CD4-positive, alpha-beta T cell (primary cell): ENCODE results near the gene LUC7L2. TPM values are rescaled to one million over a fixed set of nuclear protein-coding genes. Genes with fewer than 3 reads are reported as not detected.
"Not testable (repeated sequence)": the region's sequence is repeated elsewhere in the genome, so short reads cannot be mapped to it uniquely, and the experiment has no call there.

Experiments
- ATAC-seq: fragments of 200-7000 bp; cut with Tn5 transposase; one replicate; pipeline ENCODE4 v1.10.0; 2022; ENCODE audit warnings: mild to moderate bottlenecking; ENCODE audit not compliant: poor library complexity
- CTCF ChIA-PET: fragments of 350-600 bp; sonication (Branson Sonifier 250); formaldehyde crosslinking; loops from one replicate; lab custom pipeline; 2021; ENCODE audit warnings: antibody characterized with exemption, inconsistent platforms; lab: Charles Lee
- POLR2A ChIA-PET: fragments of 350-600 bp; sonication (Branson Sonifier 250); formaldehyde crosslinking; loops from one replicate; lab custom pipeline; 2021; ENCODE audit warnings: antibody characterized with exemption, inconsistent platforms; lab: Charles Lee
- DNase-seq, 14 experiments: peaks; one replicate each; pipeline ENCODE4 v3.0.0-alpha.2; 2013 to 2020; ENCODE audit warnings: mixed read lengths in 2 of 14
- H3K27ac ChIP-seq, 2 donors: one replicate each; pipeline versions ENCODE4 v1.5.1 to v1.7.0; 2013; ENCODE audit warnings: low read length in 2 of 2, low read depth in 1 of 2, mild to moderate bottlenecking in 1 of 2
- H3K27me3 ChIP-seq, 2 experiments: 1 replicate in 1 of 2; 2 replicates in 1 of 2; pipeline versions ENCODE4 v1.6.1 to v1.7.0; 2013; ENCODE audit warnings: low read length in 2 of 2, control low read depth in 1 of 2, mild to moderate bottlenecking in 1 of 2, moderate library complexity in 1 of 2; ENCODE audit not compliant: insufficient read depth in 2 of 2, control insufficient read depth in 1 of 2
- H3K36me3 ChIP-seq: one replicate; pipeline ENCODE4 v1.6.1; 2013; ENCODE audit warnings: low read length, control low read depth; ENCODE audit not compliant: insufficient read depth
- H3K4me1 ChIP-seq: one replicate; pipeline ENCODE4 v1.6.1; 2013; ENCODE audit warnings: low read length, control low read depth; ENCODE audit not compliant: insufficient read depth
- H3K4me3 ChIP-seq: one replicate; pipeline ENCODE4 v1.5.1; 2013; ENCODE audit warnings: mild to moderate bottlenecking, low read length, moderate library complexity
- H3K9me3 ChIP-seq, 2 experiments: 1 replicate in 1 of 2; 2 replicates in 1 of 2; pipeline versions ENCODE4 v1.6.1 to v1.7.0; 2013; ENCODE audit warnings: low read length in 2 of 2, mild to moderate bottlenecking in 2 of 2, control low read depth in 1 of 2, moderate library complexity in 1 of 2; ENCODE audit not compliant: control insufficient read depth in 1 of 2, insufficient read depth in 1 of 2
- H3K27ac Mint-ChIP-seq: one replicate; pipeline ENCODE4 v1.8.0; 2020; ENCODE audit warnings: mixed read lengths
- H3K27me3 Mint-ChIP-seq: one replicate; pipeline ENCODE4 v1.8.0; 2021; ENCODE audit warnings: mixed read lengths
- H3K36me3 Mint-ChIP-seq: one replicate; pipeline ENCODE4 v1.8.0; 2021; ENCODE audit warnings: low read depth, mixed read lengths
- H3K4me1 Mint-ChIP-seq: one replicate; pipeline ENCODE4 v1.8.0; 2021; ENCODE audit warnings: low read depth, mixed read lengths
- H3K4me3 Mint-ChIP-seq: one replicate; pipeline ENCODE4 v1.8.0; 2020; ENCODE audit warnings: mild to moderate bottlenecking, mixed read lengths
- H3K9me3 Mint-ChIP-seq: one replicate; pipeline ENCODE4 v1.8.0; 2020; ENCODE audit warnings: mixed read lengths
- CTCF ChIP-seq: fragments of 200-600 bp; IDR thresholded peaks from one replicate; pipeline ENCODE4 v1.8.0; 2022; ENCODE audit warnings: antibody characterized with exemption, mild to moderate bottlenecking
- intact Hi-C, 2 experiments: fragments of 100-400 bp; cut with DNase I in 1 of 2; cut with micrococcal nuclease in 1 of 2; formaldehyde crosslinking; loops; one replicate each; pipeline versions ENCODE4 v1.15.1 to v1.9.0; 2023 to 2025; cut with DNase I, micrococcal nuclease
- total RNA-seq, 174 experiments: library from RNA in 2 of 174; stranded (reverse) in 2 of 174; gene quantifications; one replicate each; pipeline ENCODE4 v1.2.3 and lab custom pipeline; 2021 to 2026

The LUC7L2 gene
- total RNA-seq, 2 experiments from 2014 or later = 177 to 194 TPM

GRCh38 chr7:139468281-139468680 is 108.6 kb downstream of the LUC7L2 start:
- POLR2A ChIA-PET, H3K27ac Mint-ChIP-seq, H3K4me3 ChIP-seq, H3K36me3 Mint-ChIP-seq, H3K4me3 Mint-ChIP-seq, H3K27me3 ChIP-seq, ATAC-seq, H3K4me1 Mint-ChIP-seq, H3K27ac ChIP-seq, CTCF ChIA-PET, H3K9me3 Mint-ChIP-seq, H3K36me3 ChIP-seq, H3K9me3 ChIP-seq, H3K27me3 Mint-ChIP-seq, H3K4me1 ChIP-seq, DNase-seq, intact Hi-C loops: not testable (repeated sequence)

- Mint-ChIP-seq H3K4me1 (no peaks in the 10 kb centered on the region), H3K27me3 (no peaks in the 10 kb centered on the region), H3K4me3 (no peak overlapping the region), H3K9me3 (peaks cover 4% of the 10 kb centered on the region), H3K27ac (no peak overlapping the region), H3K36me3 (no peaks in the 10 kb centered on the region)
- CTCF ChIA-PET = no interaction called here
- intact Hi-C loops = no loop called here
- Histone ChIP-seq H3K9me3 (peaks cover 0 to 11% of the 10 kb centered on the region in 2 experiments), H3K4me3 (no peak overlapping the region), H3K36me3 (no peaks in the 10 kb centered on the region), H3K27ac (no peak overlapping the region), H3K27me3 (no peaks in the 10 kb centered on the region), H3K4me1 (no peaks in the 10 kb centered on the region)
- no peak for TF ChIP-seq CTCF
- POLR2A ChIA-PET = no interaction called here
- ATAC-seq = no peak
- DNase-seq = no peak
Observed at GRCh38 chr7:139471740-139472353, 112.2 kb downstream of the LUC7L2 start.

Other genes with a start within 250 kb of the LUC7L2 start
- gene UBN2, start 128.7 kb upstream of the LUC7L2 start, total RNA-seq = 10 to 100 TPM in 1 of 2 experiments, 1 to 10 TPM in 1; 9.6 to 13.3 TPM
- gene FMC1, start 18.6 kb upstream of the LUC7L2 start, total RNA-seq = 1 to 10 TPM in 1 of 2 experiments, under 1 TPM in 1; 0.89 to 1.2 TPM
- gene KLRG2, start 123.8 kb downstream of the LUC7L2 start, total RNA-seq = not detected
- not detected for gene CLEC2L, start 163.8 kb downstream of the LUC7L2 start, total RNA-seq